Activated CD8-positive, alpha-beta memory T cell treated with anti-CD3 and anti-CD28 coated beads for 24 hours (primary cell): ENCODE measurements around the gene STC2.

Experiments
- DNase-seq: peaks from one replicate; pipeline ENCODE4 v3.0.0-alpha.2; 2020

The STC2 gene

DNA sequence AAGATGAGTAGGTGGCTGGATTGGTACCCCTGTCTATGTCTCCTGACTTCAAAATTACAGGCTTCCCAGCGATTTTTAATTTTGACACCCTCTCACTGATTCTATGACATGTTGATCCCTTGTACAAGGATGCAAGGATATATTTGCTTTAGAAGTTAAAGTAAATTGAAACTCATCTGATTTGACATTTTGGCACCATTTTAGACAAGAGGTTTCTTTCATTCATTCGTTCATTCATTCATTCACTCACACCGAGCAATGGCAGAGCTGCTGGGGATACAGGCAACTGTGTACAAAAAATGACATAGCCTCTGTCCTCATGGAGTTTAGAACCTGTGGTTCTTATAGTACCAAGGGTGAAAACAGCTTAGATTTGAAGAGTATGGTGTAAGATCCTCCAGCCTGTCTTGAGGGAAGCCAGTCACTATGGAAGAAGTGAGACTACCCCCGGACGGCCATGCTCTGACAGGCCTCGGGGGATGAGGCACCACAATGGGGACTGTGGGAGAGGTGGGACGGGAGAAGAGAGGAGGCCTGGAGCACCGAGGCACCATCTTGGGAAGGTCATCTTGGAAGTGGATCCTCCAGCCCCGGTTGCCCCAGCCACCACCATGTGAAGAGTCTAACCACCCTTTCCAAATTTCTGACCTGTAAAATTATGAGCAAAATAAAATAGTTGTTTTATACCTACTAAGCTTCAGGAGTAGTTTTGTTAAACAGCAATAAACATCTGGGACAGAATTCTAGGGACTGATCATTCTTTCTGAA is 16.2 kb downstream of the STC2 start:
- no peak for DNase-seq

GRCh38 chr5:173310861-173311785 is 17.1 kb downstream of the STC2 start:
- DNase-seq, result no peak

DNA sequence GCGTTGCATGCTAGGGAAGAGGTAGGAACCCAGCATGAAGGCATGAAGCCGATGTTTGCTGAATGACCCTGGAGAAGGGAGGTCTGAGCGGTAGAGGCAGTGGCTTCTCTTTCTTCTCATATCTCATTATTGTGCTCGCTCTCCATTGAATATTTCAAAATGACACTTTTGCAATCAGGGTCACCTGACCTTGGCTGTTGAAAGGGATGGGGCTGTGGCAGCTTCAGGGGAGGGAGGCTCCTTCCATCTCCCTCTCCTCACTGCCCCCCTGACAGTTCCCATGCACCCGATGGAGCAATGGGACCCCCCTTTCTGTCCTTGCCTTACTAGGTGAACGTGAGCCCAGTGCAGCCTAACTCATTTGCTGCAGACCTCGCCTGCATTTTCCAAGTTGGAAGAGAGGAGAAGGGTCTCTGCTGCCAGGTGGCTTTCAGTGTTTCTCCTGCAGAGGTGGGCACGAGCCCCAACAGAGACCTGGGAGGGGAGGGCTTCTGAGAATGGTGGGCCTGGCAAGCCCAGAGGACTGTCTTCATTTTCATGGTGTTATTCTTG is 17.9 kb downstream of the STC2 start:
- no peak for DNase-seq

DNA sequence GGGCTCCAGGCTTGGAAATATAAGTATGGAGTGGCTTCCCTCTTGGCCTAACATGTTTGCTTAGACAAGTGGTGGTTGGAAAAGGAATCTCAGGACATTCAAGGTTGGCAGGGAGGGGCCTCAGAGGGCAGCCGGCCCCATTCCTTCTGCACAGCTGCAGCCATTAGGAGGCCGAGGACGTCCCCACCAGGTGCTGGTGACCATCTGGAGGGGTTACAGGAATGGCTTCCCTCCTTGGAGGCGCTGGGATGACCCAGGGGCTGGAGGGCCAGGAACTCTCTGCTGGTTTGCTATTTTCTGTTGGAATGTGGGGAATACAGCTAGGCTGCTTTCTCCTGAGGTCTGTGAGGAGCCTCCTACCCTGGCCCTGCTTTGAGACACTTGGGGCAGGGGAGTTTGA is 18.5 kb downstream of the STC2 start:
- no peak for DNase-seq

- DNase-seq, result no peak
Measured at GRCh38 chr5:173308226-173308625, 20.0 kb downstream of the STC2 start.

DNA sequence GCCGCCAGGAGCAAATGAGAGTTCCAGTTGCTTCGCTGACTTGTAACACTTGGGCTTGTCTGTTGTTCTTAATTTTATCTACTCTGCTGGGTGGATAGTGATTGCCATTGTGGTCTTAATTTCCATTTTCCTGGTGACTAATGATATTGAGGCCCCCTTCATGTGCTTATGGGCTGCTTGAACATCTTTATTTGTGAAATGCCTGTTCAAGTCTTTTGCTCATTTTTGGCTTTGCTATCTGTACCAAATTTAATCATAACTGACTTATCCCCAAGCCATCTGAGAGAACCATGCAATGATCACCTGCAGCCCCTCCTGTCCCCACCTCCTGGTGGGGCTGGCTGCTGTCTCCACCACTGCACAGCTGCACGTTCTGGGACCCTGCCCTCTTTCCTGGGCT is 20.5 kb downstream of the STC2 start:
- DNase-seq, result no peak

DNA sequence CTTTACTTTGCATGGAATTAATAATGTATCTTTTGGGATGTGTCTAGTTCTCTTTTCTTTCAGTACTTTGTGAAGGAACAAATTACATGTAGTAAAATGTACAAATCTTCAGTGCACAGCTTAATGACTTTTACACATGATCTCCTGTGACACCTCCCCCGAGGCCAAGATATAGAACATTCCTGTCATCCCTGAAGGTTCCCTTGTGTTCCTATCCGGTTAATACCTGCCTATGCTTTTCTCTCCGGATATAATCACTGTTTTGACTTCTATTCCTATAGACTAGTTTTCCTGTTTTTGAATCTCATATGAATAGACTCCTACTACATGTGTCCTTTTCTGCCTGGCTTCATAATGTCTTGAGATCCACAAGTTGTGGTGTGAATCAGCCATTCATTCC is 21.5 kb downstream of the STC2 start:
- no peak for DNase-seq

DNA sequence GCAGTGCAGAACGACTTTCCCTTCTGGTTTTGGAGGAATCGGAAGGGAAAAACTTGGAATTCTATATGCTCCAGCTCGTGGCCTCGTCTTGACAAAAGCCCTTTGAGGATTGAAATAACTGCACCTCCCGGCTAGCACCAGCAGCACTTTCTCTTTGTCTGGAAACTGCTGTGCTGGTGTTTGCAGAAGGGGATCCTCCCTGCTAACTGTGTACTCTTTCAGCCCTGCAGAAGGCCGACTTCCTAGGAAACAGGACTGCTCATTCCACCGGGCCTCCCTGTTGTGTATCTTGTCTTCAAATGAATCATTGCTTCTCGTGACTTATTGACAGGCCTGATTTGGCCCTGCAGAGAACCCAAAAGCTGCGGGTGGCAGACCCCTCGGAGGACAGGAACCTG is 23.6 kb downstream of the STC2 start:
- DNase-seq, result no peak

GRCh38 chr5:173303878-173304590 is 24.2 kb downstream of the STC2 start:
- no peak for DNase-seq

DNA sequence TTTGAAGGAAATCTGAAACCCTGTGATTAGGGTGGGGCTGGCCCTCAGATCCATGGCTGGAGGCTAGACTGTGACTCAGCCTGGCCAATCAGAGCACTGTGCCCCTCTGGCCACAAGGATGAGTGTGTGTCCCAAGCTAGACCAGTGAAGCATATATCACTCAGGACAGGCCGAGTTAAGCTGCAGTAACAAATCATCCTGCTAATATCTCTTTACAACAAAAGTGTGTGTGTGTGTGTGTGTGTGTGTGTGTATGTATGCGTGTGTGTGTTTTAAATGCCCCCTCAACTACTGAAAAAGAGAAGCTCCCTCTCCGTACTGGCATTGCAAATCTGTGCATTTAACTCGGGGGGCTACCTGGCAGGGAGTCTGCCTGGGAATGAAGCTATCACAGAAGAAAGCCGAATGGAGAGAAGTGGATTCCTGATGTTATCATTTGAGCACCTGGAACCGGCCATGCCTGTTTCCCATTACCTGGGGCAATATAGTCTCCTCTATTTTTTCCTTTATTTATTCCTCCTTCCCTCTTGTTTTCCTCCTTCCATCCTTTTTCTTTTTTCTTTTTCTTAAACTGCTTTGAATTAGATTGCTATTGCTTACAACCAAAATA is 25.6 kb downstream of the STC2 start:
- no peak for DNase-seq

- no peak for DNase-seq
Measured at GRCh38 chr5:173301695-173302545, 26.3 kb downstream of the STC2 start.

- no peak for DNase-seq
Measured at GRCh38 chr5:173300389-173301047, 27.7 kb downstream of the STC2 start.

DNA sequence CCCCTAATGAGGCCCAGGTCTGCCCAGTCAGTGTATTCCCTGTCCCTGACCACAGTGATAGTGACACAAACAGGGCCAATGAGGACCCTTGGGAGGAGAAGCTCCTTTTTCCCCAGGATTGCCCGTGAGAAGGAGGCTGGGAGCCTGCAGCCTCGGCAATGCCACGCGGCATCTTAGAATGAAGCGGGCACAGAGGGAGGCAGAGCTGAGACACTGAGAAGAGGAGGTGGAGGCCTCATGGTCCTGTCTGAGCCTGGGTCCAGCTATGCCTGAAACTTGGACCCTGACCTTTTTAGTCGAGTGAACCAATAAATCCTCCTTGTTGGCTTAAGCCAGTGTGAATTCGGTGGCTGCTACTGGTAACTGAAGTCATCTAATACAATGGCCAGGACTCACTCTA is 28.4 kb downstream of the STC2 start:
- DNase-seq, result no peak

GRCh38 chr5:173298213-173298926 is 29.8 kb downstream of the STC2 start:
- DNase-seq, result no peak

DNA sequence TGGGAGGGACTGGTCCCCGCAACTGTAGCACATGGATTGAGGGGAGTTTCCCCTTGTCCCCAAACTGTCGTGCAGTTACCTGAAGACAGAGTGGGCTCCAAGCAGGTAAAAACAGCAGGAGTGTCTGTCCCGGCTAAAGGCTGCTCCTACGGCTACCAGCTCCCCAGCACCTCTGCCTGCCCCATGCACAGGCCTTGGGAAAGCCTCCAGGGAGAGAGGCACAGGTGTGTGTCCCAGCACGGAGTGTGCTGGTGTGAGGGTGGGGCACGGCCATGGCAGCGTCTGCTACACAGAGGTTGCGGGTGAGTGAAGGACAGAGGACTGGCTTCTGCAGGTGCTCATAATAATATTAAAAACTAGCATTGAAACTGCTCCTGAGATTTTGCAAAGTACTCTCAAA is 30.4 kb downstream of the STC2 start:
- DNase-seq, result no peak

- DNase-seq, result no peak
Measured at GRCh38 chr5:173296737-173297676, 31.2 kb downstream of the STC2 start.

DNA sequence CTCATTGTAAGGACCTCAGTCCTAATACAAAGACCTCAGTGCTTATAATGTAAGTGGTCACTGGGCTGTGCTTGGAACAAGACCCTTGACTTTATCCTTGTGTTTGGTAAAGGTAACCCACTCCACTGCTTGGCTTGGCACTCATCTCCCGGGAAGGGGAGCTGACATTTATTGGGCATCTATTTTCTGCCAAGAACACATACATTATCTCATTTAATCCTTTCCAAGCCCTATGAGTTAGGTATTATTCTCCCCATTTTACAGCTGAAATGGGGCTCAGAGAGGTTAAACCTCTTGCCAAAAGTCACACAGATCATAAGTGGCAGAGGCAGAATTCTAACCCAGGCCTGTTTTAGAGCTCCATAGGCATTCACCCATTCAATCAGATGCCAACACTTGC is 32.4 kb downstream of the STC2 start:
- DNase-seq, result no peak

GRCh38 chr5:173294673-173295320 is 33.4 kb downstream of the STC2 start:
- DNase-seq, result no peak
